K562 (cell line): ENCODE data around the gene HAND2. TPM values are rescaled to one million over a fixed set of nuclear protein-coding genes. Genes with fewer than 3 reads are reported as not detected.

Experiments
- FOXK2 ChIP-seq, 2 experiments: fragments of 450-650 bp; IDR thresholded peaks in 1 of 2; conservative IDR thresholded peaks in 1 of 2; 2 replicates each; pipeline ENCODE4 v1.6.1; 2016; ENCODE audit warnings: low read depth in 2 of 2, mild to moderate bottlenecking in 1 of 2
- L3MBTL2 ChIP-seq: fragments of 450-650 bp; IDR thresholded peaks from 2 replicates; pipeline ENCODE4 v1.6.1; 2016; ENCODE audit warnings: mild to moderate bottlenecking, moderate library complexity
- MYC ChIP-seq, 2 experiments: fragments of 250-450 bp in 1 of 2; sonication (Bioruptor Pico) in 1 of 2; IDR thresholded peaks; 2 replicates each; pipeline versions ENCODE4 v1.5.1 to v1.6.1; 2012 to 2021; ENCODE audit warnings: low read depth in 2 of 2, borderline replicate concordance in 1 of 2, improper control_type of control experiment in 1 of 2, low read length in 1 of 2, mild to moderate bottlenecking in 1 of 2, moderate library complexity in 1 of 2
- NCOA2 ChIP-seq, 2 experiments: fragments of 450-650 bp; IDR thresholded peaks; 2 replicates each; pipeline ENCODE4 v1.6.1; 2018; ENCODE audit warnings: mild to moderate bottlenecking in 2 of 2, moderate library complexity in 1 of 2; ENCODE audit not compliant: partially characterized antibody in 2 of 2
- RAD21 ChIP-seq, 2 experiments: fragments of 250-450 bp in 1 of 2; fragments of 450-650 bp in 1 of 2; sonication (Bioruptor Pico) in 1 of 2; formaldehyde crosslinking in 1 of 2; IDR thresholded peaks in 1 of 2; conservative IDR thresholded peaks in 1 of 2; 2 replicates each; pipeline versions ENCODE4 v1.4.0 to v1.8.0; 2020 to 2022; ENCODE audit warnings: mild to moderate bottlenecking in 2 of 2, moderate library complexity in 1 of 2
- TCF3 ChIP-seq: sonication (generic); formaldehyde crosslinking; IDR thresholded peaks from 2 replicates; pipeline ENCODE4 v1.4.0; 2020; ENCODE audit warnings: mild to moderate bottlenecking, missing genetic modification reagents
- ZNF165 ChIP-seq: fragments of 250-450 bp; sonication (Bioruptor Pico); IDR thresholded peaks from 2 replicates; pipeline ENCODE4 v1.4.0; 2020; ENCODE audit warnings: borderline replicate concordance
- ZNF224 ChIP-seq: sonication (generic); formaldehyde crosslinking; IDR thresholded peaks from 2 replicates; pipeline ENCODE4 v1.8.0; 2022; ENCODE audit warnings: mild to moderate bottlenecking, missing genetic modification reagents
- polyA plus RNA-seq, 8 experiments: library from polyadenylated mRNA; depleted of rRNA in 4 of 8; stranded (reverse) in 5 of 8; unstranded in 3 of 8; fragments of >200 nt; fragmentation: Nextera tagmentation in 2 of 8; fragmentation: Illumina TruSeq in 1 of 8; extraction: Ambion mirVana in 2 of 8; extraction: Trizol in 1 of 8; gene quantifications; 2 replicates each; pipeline versions ENCODE4 v1.2.1 to v1.2.3, GENCODE V29; 2011 to 2014; ENCODE audit warnings: inconsistent platforms in 1 of 8, missing spikeins in 1 of 8
- total RNA-seq, 7 experiments: library from RNA; depleted of rRNA in 6 of 7; stranded (reverse); fragments of >200 nt in 6 of 7; fragmentation: Illumina TruSeq in 2 of 7; extraction: Trizol in 2 of 7; gene quantifications; 2 replicates each; pipeline versions ENCODE4 v1.2.1 to v1.2.3, GENCODE V29; 2011 to 2021; ENCODE audit warnings: low replicate concordance in 1 of 7
- TF ChIP-seq, protein P1 (sequence below), 3 experiments: IDR thresholded peaks in 2 of 3; conservative IDR thresholded peaks in 1 of 3; 2 replicates each; pipeline ENCODE4 v1.5.1; 2011 to 2012; ENCODE audit warnings: low read length in 3 of 3, mild to moderate bottlenecking in 3 of 3, control low read depth in 2 of 3, improper control_type of control experiment in 1 of 3, inconsistent platforms in 1 of 3, low read depth in 1 of 3, mixed read lengths in 1 of 3, moderate library complexity in 1 of 3; ENCODE audit not compliant: insufficient read depth in 2 of 3
- TF ChIP-seq, protein P2 (sequence below): fragments of 450-650 bp; conservative IDR thresholded peaks from 2 replicates; pipeline ENCODE4 v1.6.1; 2016; ENCODE audit warnings: missing genetic modification characterization, low read depth, mild to moderate bottlenecking, control low read depth, missing compliant biosample characterization
- TF ChIP-seq, protein P3 (sequence below): fragments of 450-650 bp; IDR thresholded peaks from 2 replicates; pipeline ENCODE4 v1.6.1; 2016; ENCODE audit warnings: missing biosample characterization, missing genetic modification characterization
- TF ChIP-seq, protein P4 (sequence below): fragments of 250-450 bp; sonication (Bioruptor Pico); IDR thresholded peaks from 2 replicates; pipeline ENCODE4 v1.4.0; 2020; ENCODE audit warnings: borderline replicate concordance

HAND2 gene
- total and polyA plus RNA-seq, 9 of the 15 experiments (the other 6 are each of a cell fraction or from before 2014, with no cell fraction given) = 1.7 to 12.8 (median 4.9) TPM

DNA sequence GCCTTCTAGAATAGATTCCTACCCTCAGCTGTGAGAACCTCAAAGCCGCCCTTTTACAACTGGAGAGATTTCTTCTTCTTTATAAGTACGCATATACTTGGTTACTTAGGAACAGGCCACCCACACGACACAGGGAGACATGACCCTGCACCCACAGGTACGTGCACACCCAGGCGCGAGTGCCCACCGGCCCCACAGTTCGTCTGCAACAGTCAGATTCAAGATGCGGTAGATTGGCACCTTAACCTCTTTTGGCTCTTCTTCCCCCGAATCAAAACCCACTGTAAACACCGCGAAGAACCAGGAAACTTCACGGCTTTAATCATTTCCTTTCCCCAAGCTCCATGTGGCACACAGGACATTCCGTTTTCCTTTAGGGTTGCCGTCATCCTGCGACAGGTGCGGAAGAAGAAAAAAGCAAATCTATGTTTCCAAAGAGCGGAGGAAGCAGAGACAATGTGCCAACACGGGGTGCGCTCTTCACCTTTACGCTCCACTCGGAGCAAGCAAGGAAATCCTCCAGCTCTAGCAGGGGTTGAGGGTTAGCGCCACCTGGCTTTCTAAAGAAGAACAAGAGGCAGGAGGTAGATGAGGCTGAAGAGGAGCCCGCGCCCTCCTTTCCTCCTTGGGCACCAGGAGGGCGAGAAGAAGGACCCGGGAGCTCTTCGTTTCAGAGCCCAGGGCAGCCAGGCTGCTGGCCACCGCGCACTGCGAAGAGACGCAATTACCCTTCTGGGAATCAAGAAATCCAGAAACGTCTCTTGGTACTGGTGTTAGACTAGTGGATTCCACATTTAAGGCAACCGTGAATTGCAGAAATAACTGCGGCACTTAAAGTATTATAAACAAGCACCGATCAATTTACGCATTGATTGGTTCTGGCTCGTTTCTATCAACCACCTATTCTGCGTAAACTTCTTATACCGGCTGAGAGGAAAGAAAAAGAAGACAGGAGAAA, 35.7 kb downstream of the HAND2 start (continued):
- TF ChIP-seq, protein P1, sequence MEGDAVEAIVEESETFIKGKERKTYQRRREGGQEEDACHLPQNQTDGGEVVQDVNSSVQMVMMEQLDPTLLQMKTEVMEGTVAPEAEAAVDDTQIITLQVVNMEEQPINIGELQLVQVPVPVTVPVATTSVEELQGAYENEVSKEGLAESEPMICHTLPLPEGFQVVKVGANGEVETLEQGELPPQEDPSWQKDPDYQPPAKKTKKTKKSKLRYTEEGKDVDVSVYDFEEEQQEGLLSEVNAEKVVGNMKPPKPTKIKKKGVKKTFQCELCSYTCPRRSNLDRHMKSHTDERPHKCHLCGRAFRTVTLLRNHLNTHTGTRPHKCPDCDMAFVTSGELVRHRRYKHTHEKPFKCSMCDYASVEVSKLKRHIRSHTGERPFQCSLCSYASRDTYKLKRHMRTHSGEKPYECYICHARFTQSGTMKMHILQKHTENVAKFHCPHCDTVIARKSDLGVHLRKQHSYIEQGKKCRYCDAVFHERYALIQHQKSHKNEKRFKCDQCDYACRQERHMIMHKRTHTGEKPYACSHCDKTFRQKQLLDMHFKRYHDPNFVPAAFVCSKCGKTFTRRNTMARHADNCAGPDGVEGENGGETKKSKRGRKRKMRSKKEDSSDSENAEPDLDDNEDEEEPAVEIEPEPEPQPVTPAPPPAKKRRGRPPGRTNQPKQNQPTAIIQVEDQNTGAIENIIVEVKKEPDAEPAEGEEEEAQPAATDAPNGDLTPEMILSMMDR (IDR thresholded peaks at IDR 0.05 in 2 of 3, conservative IDR thresholded peaks at IDR 0.05 in 1 of 3; ENCODE audit: insufficient read depth in 2 of 3, low read depth in 1 of 3, low read length in 3 of 3) = peak; percentile 80 to 94 (median 82)
- TF ChIP-seq L3MBTL2 (0 out of 2 replicates have a peak, but pooled peaks have one; percentile 34), FOXK2 (conservative IDR thresholded peaks at IDR 0.05 in 1 of 2, IDR thresholded peaks at IDR 0.05 in 1 of 2; ENCODE audit: low read depth in 2 of 2) (peak in 1 of 2 experiments; percentile 35; a peak in 1 of 4 replicates), TCF3 (no peak), RAD21 (CRISPR knock-in tag; conservative IDR thresholded peaks at IDR 0.05 in 1 of 2, IDR thresholded peaks at IDR 0.05 in 1 of 2) (peak; percentile 58 to 77), ZNF224 (CRISPR knock-in tag) (no peak), NCOA2 (IDR thresholded peaks at IDR 0.05; ENCODE audit: partially characterized antibody in 2 of 2) (no peak), MYC (IDR thresholded peaks at IDR 0.05; ENCODE audit: low read depth, low read length) (no peak), MYC (CRISPR knock-in tag; IDR thresholded peaks at IDR 0.05; ENCODE audit: borderline replicate concordance, low read depth) (no peak), ZNF165 (CRISPR knock-in tag) (no peak)
- TF ChIP-seq, protein P2, sequence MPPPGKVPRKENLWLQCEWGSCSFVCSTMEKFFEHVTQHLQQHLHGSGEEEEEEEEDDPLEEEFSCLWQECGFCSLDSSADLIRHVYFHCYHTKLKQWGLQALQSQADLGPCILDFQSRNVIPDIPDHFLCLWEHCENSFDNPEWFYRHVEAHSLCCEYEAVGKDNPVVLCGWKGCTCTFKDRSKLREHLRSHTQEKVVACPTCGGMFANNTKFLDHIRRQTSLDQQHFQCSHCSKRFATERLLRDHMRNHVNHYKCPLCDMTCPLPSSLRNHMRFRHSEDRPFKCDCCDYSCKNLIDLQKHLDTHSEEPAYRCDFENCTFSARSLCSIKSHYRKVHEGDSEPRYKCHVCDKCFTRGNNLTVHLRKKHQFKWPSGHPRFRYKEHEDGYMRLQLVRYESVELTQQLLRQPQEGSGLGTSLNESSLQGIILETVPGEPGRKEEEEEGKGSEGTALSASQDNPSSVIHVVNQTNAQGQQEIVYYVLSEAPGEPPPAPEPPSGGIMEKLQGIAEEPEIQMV (tag) = no peak
- TF ChIP-seq, protein P3, sequence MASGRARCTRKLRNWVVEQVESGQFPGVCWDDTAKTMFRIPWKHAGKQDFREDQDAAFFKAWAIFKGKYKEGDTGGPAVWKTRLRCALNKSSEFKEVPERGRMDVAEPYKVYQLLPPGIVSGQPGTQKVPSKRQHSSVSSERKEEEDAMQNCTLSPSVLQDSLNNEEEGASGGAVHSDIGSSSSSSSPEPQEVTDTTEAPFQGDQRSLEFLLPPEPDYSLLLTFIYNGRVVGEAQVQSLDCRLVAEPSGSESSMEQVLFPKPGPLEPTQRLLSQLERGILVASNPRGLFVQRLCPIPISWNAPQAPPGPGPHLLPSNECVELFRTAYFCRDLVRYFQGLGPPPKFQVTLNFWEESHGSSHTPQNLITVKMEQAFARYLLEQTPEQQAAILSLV (tag) = no peak
- TF ChIP-seq, protein P4, sequence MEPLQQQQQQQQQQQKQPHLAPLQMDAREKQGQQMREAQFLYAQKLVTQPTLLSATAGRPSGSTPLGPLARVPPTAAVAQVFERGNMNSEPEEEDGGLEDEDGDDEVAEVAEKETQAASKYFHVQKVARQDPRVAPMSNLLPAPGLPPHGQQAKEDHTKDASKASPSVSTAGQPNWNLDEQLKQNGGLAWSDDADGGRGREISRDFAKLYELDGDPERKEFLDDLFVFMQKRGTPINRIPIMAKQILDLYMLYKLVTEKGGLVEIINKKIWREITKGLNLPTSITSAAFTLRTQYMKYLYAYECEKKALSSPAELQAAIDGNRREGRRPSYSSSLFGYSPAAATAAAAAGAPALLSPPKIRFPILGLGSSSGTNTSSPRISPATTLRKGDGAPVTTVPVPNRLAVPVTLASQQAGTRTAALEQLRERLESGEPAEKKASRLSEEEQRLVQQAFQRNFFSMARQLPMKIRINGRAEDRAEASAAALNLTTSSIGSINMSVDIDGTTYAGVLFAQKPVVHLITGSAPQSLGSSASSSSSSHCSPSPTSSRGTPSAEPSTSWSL (CRISPR knock-in tag) = no peak
